Amygdala (tissue), 56 donors: ENCODE measurements around the gene RNASE4.

Experiments
- DNase-seq, 56 donors: peaks; one replicate each; lab custom pipeline; 2025; lab: John Stamatoyannopoulos, UW

Gene RNASE4

DNA sequence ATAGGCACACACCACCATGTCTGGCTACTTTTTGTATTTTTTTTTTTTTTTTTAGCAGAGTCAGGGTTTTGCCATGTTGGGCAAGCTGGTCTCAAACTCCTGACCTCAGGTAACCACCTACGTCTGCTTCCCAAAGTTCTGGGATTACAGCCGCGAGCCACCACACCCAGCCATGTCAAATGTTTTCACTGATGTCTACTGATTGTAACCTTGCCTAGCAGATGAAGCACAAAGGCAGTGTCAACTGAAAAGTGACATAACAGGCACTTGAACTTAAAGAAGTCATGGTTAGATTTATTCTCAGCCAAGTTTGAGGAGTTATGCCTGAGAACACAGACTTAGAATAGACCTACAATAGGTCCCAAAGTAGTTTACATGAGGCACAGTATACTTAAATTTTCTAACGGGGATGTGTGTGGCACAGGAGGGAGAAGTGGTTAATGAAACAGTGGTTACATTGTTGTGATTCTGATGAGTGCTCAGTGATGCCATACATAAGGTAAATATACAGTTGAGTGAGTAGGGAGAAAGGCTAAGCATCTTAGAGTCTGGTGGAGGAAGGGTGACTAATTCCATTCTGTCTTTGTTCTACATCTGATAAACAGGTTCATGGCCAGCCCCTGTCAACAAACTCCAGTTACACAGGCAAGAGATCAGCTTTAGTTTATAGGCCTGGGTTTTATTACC is 12.6 kb upstream of the RNASE4 start:
- DNase-seq, result no peak

DNA sequence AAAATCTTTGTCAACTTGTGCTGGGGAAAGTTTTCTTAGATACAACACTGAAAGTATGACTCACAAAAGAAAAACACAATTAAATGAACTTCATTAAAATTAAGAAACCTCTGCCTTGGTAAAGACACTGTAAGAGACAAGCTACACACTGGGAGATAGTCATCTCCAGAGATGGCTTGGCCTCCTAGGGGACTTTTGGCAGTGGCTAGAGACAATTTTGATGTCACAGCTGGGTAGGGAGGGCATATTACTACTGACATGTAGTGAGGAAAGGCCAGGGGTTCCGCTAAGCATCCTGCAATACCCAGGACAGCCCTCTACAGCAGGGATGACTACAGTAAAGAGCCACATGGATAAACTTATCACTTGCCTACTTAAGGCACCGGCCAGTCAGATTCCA is 8.7 kb upstream of the RNASE4 start:
- DNase-seq, result no peak

DNA sequence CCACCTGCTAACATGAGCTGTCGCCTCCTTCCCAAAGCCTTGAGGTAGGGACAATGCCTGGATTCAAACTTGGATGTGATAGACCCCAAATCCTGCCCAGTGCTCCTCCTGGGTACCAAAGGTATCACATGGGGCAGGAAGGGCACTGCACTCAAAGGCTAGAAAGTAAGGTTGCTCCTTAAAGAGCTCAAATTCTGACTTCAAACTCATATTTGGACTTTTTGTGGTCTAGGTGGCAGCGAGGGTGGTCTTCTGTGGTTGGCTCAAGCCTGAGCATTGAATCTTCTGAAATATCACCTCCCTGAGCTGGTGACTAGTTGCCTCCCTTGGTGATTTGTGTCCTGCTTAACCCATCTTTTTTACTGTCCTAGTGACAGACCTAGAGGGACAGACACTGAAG is 8.3 kb upstream of the RNASE4 start:
- DNase-seq, result no peak

DNA sequence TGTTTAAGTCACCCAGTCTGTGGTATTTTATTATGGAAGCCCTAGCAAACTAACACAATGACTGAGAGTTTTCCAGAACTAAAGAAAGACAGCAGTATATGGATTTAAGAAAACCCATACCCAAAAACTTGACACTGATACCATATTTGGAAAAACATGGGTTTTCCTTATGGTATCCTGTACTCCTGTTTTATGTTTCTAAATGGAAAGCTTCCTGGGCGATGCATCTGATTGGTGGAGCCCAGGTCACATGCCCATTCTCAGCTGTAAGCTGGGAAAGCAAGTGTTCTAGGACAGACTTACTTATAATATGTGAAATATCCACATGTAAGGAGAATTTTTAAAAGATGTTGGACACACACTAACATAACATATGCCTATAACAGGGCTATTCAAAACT is 4.5 kb upstream of the RNASE4 start:
- DNase-seq, result peak in 15 of 56 donors; percentile 1 to 62 (median 10)

DNA sequence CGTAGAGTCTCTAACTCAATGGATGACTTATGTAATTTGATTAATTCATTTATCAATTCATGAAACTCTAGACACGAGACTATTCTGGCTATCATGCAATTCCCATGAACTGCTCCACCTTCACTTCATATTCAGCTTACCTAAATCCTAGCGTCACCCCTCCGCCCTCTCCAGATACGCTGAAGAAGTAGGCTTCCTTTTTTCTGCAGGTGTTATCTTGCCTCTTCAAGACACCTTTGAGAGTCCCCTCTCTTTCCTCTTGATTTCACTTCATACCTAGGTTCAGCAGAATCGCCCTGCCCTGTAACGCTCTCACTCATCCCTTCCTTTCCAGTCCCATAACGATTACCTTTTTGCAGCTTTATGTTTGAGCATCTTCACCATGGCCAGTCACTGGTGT is 4.0 kb upstream of the RNASE4 start:
- DNase-seq, result no peak

DNA sequence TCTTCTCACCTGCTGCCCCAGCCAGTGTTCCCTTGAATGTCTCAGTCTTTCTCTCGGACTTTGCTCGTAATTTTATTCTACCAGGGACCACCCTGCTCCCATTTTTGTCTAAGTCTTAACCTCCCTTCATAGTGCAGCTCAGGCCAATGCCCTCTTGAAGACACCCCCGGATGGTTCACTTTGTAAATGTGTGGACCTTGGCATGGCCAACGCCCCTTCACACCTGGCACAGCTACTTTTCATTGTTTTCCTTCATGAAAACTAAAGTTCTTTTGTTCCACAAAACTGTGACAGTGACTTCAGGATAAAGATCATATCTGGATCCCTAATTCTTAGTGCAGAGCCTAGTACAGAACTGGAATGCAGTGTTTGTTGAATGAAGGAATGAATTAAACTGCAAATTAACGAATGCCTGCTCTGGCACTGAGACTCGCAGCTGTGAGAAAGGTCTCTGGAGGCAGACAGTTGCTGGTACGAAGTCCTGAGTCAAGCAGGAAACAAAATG is 3.5 kb upstream of the RNASE4 start:
- peak in 1 of 56 donors; percentile 9 for DNase-seq

DNA sequence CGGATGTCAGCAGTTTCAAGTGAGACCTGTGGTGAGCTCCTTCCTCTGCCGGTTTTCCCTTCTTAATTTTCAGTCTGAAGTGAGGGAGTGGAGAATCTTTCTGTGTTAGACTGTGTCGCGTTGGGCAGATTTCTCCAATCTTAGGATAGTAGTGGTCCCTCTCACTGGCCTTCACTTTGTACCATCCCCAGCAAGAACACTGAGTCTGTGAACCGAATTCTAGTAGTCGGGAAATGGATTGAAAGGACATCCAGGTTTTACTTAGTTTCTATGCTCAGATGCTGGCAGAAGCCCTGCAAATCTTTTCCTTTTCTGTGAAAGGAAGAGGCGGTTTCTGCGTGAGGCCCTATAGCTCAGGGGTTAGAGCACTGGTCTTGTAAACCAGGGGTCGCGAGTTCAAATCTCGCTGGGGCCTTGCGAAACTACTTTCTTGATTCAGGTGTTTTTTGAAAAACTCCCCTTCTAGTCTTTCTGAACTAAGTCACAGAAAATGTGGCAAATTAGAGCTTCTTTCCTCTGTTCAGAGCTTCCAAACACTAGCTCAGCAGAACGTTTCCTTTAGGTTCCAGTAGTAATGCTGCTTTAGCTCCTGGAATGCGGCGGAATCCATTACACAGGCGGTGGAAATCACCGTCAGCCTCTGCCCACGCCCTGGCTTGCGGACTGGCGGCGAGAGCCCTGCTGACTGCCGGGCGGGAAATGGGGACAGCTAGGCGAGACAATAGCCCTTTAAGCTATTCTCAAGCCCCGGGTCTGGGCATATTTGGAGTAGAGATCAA is 2.8 kb upstream of the RNASE4 start:
- peak in 52 of 56 donors; percentile 35 to 87 (median 66) for DNase-seq

DNA sequence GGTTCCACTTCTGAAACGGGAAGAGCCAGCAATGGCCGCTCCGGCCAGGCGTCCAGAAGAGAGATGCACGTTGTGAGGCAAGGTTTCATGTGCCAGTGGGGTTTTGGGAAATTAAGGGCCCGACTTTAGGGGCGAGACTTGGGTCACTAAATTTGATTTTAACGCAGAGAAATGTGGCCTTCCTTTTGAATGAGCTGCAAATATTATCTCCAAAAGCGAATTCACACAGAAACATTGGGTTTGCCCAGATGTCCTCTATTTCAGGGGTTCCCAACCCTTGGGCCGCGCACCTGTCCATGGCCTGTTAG is 2.3 kb upstream of the RNASE4 start:
- peak in 1 of 56 donors; percentile 65 for DNase-seq

DNA sequence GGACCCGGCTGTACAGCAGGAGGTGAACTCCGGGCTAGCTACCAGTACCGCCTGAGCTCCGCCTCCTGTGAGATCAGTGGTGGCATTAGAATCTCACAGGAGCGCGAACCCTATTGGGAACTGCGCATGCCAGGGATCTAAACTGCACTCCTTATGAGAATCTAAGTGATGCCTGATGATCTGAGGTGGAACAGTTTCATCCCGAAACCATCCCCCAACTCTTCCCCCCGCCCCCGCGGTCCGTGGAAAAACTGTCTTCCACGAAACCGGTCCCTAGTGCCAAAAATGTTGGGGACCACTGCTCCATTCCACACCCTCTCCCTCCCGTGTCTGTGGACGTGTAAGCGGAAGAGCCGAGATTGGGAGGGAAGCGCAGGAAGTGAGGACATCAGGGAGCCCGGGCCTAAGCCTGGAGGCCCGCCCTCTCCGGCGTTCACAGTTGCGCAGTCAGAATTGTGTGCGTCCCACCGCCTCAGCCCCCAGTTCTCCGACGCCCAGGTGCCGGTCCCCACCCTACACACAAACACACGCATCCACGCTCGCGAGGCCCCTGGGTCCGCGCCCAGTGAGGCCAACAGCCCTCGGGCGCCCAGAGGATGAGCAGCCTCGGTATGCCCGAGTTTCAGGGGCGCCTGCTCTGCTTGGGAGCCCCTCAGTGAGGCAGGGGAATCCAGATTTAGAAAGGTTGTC is 1.8 kb upstream of the RNASE4 start:
- peak; percentile 38 to 97 (median 90) for DNase-seq

DNA sequence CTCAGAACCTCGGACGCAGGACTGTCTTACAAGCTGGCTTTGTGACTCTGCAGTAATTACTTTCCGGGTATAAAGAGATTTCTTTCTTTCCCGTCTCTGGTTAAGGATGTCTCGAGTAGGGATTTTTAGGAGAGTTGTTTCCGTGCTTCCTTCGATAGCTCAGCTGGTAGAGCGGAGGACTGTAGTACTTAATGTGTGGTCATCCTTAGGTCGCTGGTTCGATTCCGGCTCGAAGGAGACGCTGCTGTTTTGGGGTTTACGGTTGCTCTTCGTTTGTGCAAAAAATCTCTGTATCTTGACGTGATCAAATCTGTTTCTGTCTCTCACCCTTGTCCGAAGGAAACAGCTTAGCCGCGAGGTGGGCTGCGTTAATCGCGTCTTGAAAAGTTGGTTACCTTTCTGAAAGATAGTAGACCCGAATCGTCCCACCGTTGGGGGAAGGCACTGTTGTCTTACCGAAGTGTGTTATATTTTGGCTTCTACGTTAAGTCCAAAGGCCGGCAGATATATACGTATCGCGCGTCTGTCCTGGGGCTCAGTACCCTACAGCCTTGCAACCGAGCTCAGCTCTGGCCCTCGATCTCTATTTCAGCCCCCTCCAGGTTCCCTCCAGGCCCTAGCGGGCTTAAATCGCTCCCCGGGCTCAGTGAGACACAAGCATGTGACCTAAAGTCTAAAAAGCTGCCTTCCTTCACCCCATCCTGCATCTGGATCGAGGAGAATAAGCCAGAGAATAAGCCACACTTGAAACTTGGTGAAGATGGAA is 1.1 kb upstream of the RNASE4 start:
- peak in 53 of 56 donors; percentile 25 to 93 (median 67) for DNase-seq

DNA sequence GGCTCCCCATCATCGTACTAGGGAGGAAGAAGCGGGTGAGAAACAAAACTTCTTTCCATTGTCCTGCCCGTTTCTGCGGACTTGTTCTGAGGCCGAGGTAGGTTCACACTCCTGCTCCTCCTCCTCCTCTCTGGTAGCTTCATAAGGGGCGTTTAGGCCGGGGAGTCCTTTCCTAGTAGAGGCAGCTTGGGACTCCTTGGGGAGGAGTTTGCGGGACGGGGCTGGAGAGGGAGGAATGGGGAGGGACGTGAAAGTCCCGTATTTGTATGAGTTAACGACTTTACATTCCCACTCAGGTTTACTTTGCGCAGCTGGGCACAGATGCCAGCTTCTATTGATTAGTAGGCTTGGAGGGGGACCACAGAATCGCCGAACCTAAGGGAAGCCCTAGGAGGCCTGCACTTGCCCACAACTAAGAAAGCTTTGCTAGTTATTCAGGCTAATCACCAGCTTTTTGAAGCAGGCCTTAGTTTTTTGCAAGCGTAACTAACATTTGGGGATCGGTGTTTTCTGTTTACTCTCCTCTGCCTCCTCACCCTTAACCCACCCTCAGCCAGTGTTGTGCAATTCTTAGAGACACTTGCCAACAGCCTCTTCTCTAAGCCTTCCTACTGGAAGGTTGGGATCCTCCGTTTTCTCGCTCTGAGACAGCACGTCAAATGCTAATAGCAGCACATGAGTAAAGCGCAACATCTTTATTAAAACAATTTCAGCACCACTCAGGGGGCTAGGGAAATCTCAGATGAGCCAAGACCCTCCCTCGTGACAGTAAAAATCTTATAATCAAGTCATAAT is 499 bp downstream of the RNASE4 start:
- DNase-seq, result peak in 13 of 56 donors; percentile 3 to 74 (median 33)

DNA sequence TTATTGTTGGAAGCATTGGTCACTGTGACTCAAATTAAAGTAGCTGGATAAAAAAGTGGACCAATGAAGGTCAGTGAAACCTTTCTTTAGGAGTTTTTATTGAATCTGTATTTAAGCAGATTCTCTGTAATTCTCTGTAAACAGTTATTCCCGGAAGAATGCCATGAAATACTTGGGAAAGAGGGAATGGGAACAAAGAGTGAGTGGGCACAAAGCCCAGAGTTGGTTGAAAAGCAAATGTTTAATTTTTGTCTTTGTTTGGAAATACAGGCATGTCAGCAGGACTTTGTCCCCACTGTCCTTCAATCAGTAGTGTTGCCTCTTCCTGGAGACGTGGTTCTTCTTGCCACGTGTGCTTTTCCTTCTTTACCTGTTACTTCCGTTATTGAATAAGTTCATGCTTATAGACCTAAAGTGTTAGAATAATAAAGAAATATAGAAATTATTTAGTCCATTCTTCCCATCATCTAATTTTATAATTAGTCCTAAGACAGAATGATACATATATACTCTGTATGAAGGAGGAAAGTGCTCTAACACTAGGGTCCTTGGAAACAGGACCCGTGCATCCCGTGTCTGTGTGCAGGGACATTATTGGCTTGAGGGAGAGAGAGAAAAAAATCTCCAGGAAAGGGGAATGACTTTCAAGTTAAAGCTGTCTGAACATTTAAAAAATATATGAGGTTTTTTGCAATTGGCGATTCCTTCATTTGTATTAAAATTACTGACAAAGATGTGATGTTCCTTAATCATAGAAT is 2.2 kb downstream of the RNASE4 start:
- no peak for DNase-seq

DNA sequence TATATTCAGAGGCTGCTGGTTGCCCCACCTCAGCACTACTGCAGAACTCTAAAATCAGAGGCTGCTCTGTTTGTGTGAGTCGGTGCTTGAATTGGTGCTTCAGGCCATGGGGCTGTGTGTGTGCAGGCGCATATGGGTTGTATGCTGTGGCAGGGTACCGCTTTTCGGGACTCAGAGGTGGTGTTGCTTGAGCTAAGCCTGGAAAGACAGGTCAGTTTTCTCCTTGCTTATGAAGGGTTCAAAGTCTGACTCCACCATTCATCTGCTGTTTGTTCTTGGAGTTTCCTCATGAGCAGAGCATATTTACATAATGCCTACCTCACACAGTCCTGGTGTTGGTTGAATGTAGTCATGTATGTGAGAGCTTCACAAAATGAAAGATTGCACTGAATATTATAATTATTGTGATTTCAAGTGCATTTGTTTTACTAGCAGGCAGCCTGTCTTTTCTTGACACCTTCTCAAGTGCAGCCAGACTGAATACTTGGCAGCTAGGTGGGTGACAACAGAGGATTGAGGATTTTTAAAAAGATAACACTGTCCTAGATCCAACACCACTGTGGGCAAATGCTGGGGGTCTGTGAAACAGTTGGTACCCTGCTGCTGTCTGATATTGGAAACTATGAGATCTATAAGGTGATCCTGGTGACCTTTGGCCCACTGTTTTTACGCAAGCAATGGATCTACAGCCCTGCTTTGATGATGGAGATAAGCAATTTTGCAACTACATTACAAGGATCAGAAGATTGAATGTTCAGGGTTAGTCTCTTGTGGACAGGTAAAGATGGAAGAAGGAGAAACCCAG is 3.2 kb downstream of the RNASE4 start:
- no peak for DNase-seq

DNA sequence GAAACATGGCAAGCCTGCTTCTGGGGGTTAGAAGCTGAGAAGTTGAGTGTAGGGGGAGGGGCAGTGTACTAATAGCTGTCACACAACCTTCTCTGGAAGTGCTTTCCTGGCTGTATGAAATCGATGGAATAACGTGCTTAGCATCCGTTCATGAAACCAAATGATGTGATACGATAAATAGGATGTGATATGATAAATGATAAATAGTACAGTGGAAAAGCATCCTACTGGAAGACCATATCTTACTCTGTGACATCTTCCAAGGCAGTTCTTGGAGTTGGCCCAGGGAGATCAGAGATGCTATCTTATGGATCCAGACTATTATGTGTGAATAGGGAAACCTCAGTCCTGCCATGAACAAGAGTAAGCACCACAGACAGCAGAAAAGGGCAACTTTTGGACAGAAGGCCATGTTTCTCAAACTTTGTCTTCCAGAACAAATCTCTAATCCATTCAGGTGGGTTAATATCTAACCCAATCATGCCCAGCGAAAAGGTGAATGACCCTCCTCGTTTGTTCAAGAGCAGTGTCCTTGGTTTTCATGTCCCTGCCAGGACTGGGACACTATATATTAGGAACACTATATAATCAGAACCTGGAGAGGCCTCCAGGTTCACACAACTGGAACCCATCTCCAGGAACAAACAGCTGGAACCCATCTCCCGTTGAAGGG is 3.9 kb downstream of the RNASE4 start, which contains the start of gene ANG:
ANG (plus strand) TSS at position 598 of the 673 bp plus-strand sequence. CDS start 4,801 bp downstream, outside the sequence.
- no peak for DNase-seq

DNA sequence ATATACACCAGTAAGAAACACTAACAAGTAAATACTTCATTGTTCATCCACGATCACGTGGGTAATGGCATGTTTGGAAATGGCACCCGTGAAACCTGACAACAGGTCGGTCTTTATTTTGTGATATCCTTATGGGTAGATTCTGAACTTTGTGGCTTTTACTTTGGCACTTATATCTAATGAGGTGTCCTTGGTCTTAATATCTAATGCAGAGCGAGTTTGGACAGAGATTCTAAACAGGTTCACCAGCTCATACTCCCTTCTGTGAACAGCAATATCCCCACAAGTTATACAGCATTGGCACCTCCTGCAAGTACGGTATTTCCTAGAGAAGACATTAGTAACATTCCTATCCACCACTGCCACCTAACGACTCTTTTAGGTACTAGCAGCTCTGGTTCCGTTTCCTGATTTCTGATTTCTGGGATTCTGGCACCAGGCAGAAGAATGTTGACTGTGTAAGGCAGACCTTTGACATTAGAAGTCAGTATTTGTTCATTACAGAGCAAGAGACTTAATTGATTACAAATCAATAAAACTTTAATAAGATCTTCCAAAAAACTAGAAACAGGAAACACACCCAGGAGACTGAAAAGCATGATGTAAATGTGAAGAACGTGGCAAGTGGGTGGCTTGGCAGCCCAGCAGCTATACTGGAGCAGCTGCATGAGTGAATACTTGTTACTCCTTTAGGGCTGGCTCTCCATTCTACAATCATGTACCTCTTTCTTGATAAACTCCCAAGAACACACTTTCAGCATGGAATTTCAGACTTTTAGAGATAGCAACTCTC is 6.7 kb downstream of the RNASE4 start:
- peak in 31 of 56 donors; percentile 1 to 75 (median 20) for DNase-seq

DNA sequence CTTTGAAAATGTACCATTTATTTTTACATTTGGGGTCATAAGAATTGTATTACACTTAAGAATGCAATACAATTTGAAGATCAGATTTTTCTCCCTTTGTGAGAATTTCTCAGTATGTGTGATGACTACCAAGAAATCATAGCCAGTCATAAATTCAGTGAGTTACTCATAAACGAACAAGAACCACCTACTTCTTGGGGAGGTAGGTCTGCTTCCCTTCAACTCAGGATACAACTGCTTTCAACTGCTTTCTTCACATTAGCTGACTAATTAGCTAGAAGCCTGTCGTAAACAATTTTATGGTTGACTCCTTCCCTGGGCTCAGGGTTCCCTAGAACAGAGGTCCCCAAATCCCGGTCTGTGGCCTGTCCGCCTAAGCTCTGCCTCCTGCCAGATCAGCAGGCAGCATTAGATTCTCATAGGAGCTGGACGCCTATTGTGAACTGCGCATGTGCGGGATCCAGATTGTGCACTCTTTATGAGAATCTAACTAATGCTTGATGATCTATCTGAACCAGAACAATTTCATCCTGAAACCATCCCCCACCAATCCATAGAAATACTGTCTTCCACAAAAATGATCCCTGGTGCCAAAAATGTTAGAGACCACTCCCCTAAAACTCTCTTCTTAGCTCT is 7.9 kb downstream of the RNASE4 start:
- no peak for DNase-seq
